Body of pancreas (tissue), 4 donors: Measurements from ENCODE around the gene HTT. TPM values are rescaled to one million over a fixed set of nuclear protein-coding genes. Genes with fewer than 3 reads are reported as not detected.

ENCODE experiments used
- ATAC-seq: fragments of 150-250 bp; one replicate; pipeline ENCODE4 v1.9.1; 2016
- DNase-seq, 4 donors: peaks; one replicate each; pipeline ENCODE4 v3.0.0-alpha.2; 2019
- H3K27ac ChIP-seq, 4 donors: fragments of 200-600 bp; sonication (generic); 1 replicate in 3 of 4; 2 replicates in 1 of 4; pipeline versions ENCODE4 v1.5.1 to v1.6.1; 2016 to 2019; ENCODE audit warnings: mild to moderate bottlenecking in 1 of 4, mixed read lengths in 1 of 4, moderate library complexity in 1 of 4
- H3K27me3 ChIP-seq, 2 donors: fragments of 200-600 bp; sonication (generic); one replicate each; pipeline ENCODE4 v1.6.0; 2016; ENCODE audit warnings: mild to moderate bottlenecking in 1 of 2
- H3K36me3 ChIP-seq, 2 donors: fragments of 200-600 bp; sonication (generic); replicated peaks in 1 of 2; 2 replicates each; pipeline ENCODE4 v1.5.1; 2016; ENCODE audit warnings: low read depth in 2 of 2; ENCODE audit not compliant: insufficient read depth in 1 of 2
- H3K4me1 ChIP-seq: fragments of 200-600 bp; sonication (generic); one replicate; pipeline ENCODE4 v1.6.0; 2016
- H3K4me3 ChIP-seq, 2 donors: fragments of 200-600 bp; sonication (generic); 1 replicate in 1 of 2; 2 replicates in 1 of 2; pipeline ENCODE4 v1.5.1; 2016 to 2019
- H3K9me3 ChIP-seq, 3 donors: fragments of 200-600 bp; sonication (generic); 1 replicate in 2 of 3; 2 replicates in 1 of 3; pipeline ENCODE4 v1.5.1; 2016
- POLR2A ChIP-seq, 3 donors: fragments of 450-650 bp; IDR thresholded peaks; one replicate each; pipeline ENCODE4 v1.6.1; 2016; ENCODE audit warnings: antibody characterized with exemption in 3 of 3, mild to moderate bottlenecking in 2 of 3
- WGBS, 2 donors: methylation state at CpG; one replicate each; pipeline ENCODE4 v1.1.5; 2017; 5-methylcytosine and 5-hydroxymethylcytosine counted together
- intact Hi-C: fragments of 100-400 bp; cut with DNase I; formaldehyde crosslinking; loops from one replicate; pipeline ENCODE4 v1.15.1; 2023
- total RNA-seq, 2 donors: library from RNA; depleted of rRNA; stranded (reverse); fragments of >200 nt; gene quantifications; one replicate each; pipeline ENCODE4 v1.1.0, GENCODE V29; 2016
- TF ChIP-seq, protein P1 (sequence below), 7 experiments: fragments of 450-650 bp in 4 of 7; fragments of 200-600 bp in 3 of 7; sonication (generic) in 3 of 7; IDR thresholded peaks; one replicate each; pipeline ENCODE4 v1.5.1; 2016 to 2019; ENCODE audit warnings: antibody characterized with exemption in 7 of 7

Gene HTT
- total RNA-seq, 2 donors from 2014 or later = 40.5 to 115 TPM

DNA sequence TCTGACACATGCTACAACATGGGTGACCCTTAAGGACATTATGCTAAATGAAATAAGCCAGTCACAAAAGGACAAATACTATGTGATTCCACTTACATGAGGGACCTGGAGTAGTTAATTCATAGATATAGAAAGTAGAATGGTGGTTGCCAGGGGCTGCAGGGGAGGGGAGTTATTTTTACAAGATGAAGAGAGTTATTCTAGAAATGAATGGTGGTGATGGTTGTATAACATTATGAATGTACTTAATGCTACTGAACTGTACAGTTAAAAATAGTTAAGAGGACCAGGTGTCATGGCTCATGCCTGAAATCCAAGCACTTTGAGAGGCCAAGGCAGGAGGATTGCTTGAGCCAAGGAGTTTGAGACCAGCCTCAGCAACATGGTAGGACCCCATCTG is 115.0 kb downstream of the HTT start:
- Histone ChIP-seq H3K9me3 (no peaks in the 10 kb centered on the region), H3K27ac (no peak overlapping the region), H3K36me3 (peaks cover 8 to 25% of the 10 kb centered on the region in 2 donors), H3K27me3 (no peaks in the 10 kb centered on the region), H3K4me1 (peaks cover 6% of the 10 kb centered on the region), H3K4me3 (no peak overlapping the region)
- DNase-seq (no peak), ATAC-seq (no peak)
- intact Hi-C loops = no loop called here
- TF ChIP-seq, protein P1, sequence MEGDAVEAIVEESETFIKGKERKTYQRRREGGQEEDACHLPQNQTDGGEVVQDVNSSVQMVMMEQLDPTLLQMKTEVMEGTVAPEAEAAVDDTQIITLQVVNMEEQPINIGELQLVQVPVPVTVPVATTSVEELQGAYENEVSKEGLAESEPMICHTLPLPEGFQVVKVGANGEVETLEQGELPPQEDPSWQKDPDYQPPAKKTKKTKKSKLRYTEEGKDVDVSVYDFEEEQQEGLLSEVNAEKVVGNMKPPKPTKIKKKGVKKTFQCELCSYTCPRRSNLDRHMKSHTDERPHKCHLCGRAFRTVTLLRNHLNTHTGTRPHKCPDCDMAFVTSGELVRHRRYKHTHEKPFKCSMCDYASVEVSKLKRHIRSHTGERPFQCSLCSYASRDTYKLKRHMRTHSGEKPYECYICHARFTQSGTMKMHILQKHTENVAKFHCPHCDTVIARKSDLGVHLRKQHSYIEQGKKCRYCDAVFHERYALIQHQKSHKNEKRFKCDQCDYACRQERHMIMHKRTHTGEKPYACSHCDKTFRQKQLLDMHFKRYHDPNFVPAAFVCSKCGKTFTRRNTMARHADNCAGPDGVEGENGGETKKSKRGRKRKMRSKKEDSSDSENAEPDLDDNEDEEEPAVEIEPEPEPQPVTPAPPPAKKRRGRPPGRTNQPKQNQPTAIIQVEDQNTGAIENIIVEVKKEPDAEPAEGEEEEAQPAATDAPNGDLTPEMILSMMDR (IDR thresholded peaks at IDR 0.05) = no peak
- TF ChIP-seq POLR2A (IDR thresholded peaks at IDR 0.05) = no peak

DNA sequence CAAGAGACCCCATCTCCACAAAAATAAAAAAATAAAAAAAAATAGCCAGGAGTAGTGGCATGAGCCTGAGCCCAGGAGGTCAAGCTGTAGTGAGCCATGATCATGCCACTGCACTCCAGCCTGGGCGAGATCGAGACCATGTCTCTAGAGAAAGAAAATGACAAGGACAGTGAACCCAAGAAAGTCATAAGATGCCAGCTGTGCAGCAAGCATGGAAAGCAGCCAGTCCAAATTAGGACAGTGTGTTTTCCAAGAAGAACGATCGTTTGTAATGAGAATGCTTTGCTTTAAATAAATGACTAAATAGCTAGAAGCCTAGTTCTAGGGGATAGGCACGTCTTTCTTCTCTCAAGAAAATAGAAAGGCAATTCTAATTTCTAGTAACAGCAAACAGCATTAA is 116.1 kb downstream of the HTT start:
- no peaks in the 10 kb centered on the region for H3K4me1 ChIP-seq
- 67 to 76% methylated on average over 5 of the region's 5 CpGs for WGBS, 2 donors
- no peaks in the 10 kb centered on the region for H3K27me3 ChIP-seq
- H3K36me3 ChIP-seq = peaks cover 8 to 25% of the 10 kb centered on the region in 2 donors
- no peaks in the 10 kb centered on the region for H3K9me3 ChIP-seq
- ATAC-seq (no peak), DNase-seq (no peak)
- TF ChIP-seq, protein P1 (IDR thresholded peaks at IDR 0.05) = no peak
- no peak for TF ChIP-seq POLR2A (IDR thresholded peaks at IDR 0.05)
- no peak overlapping the region for H3K27ac ChIP-seq
- intact Hi-C loops = no loop called here
- H3K4me3 ChIP-seq = no peak overlapping the region

DNA sequence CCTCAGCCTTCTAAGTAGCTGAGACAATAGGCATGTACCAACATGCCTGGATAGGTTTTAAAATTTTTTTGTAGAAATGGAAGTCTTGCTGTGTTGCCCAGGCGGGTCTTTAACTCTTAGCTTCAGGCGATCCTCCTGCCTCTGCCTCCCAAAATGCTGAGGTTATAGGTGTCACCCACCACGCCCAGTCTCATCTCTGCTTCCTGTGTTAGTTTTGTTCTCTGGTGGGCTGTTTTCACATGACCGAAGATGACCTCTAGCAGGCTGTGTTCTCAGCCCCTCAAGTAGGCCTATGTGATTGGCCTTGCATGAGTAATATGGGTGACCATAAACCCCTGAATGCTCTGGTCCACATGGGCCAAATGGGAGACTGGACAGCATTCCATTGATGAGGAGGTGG is 117.7 kb downstream of the HTT start:
- Histone ChIP-seq H3K4me3 (no peak overlapping the region), H3K27ac (no peak overlapping the region), H3K9me3 (no peaks in the 10 kb centered on the region), H3K27me3 (no peaks in the 10 kb centered on the region), H3K4me1 (peaks cover 4% of the 10 kb centered on the region), H3K36me3 (peaks cover 8 to 25% of the 10 kb centered on the region in 2 donors)
- ATAC-seq (no peak), DNase-seq (no peak)
- TF ChIP-seq, protein P1 (IDR thresholded peaks at IDR 0.05) = no peak
- TF ChIP-seq POLR2A (IDR thresholded peaks at IDR 0.05) = no peak
- 94 to 96% methylated on average over 4 of the region's 4 CpGs for WGBS, 2 donors
- intact Hi-C loops = no loop called here

DNA sequence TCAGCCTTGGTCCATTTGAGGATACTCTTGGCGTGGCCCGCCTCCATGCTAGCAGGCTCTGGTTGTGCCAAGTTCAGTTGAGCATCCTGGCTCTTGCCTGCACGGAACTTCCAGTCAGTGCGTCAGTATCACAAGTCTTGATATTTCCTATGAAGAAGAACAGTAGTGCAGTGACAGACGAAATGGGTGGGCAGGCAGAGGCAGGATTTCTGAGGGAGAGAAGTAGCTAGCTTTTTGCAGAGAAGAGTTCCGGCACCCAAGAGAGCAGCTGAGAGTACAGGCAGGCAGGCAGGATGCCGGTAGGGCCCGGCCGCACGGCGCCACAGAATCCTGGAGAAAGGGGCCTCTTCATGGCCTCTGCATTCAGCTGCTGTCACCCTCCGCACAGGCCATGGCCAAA is 118.3 kb downstream of the HTT start:
- intact Hi-C loops = no loop called here
- peaks cover 5 to 25% of the 10 kb centered on the region in 2 donors for H3K36me3 ChIP-seq
- 82 to 87% methylated on average over 12 of the region's 12 CpGs for WGBS, 2 donors

More for the DNA sequence above, 118.3 kb downstream of the HTT start:
- no peak for DNase-seq
- H3K4me3 ChIP-seq = no peak overlapping the region
- no peak for TF ChIP-seq POLR2A (IDR thresholded peaks at IDR 0.05)
- TF ChIP-seq, protein P1 (IDR thresholded peaks at IDR 0.05) = no peak
- H3K27ac ChIP-seq = no peak overlapping the region
- ATAC-seq = no peak
- no peaks in the 10 kb centered on the region for H3K27me3 ChIP-seq
- H3K9me3 ChIP-seq = no peaks in the 10 kb centered on the region
- peaks cover 4% of the 10 kb centered on the region for H3K4me1 ChIP-seq
